Cardiac muscle cell (in vitro differentiated cells and primary cell): ENCODE measurements around the gene STAB2. TPM values are rescaled to one million over a fixed set of nuclear protein-coding genes. Genes with fewer than 3 reads are reported as not detected.
A peak's percentile ranks its signal among the peaks of the same experiment; 100 is the strongest.

Experiments
- DNase-seq, 2 donors: peaks; one replicate each; pipeline versions ENCODE4 v3.0.0 to v3.0.0-alpha.2; 2010 to 2017; ENCODE audit warnings: low read depth in 1 of 2, low spot score in 1 of 2
- H3K27ac ChIP-seq: fragments of 200-600 bp; sonication (generic); 2 replicates; pipeline ENCODE4 v1.5.1; 2016
- H3K27me3 ChIP-seq: fragments of 200-600 bp; sonication (generic); 2 replicates; pipeline ENCODE4 v1.6.0; 2016; ENCODE audit warnings: control low read depth
- H3K36me3 ChIP-seq: fragments of 200-600 bp; sonication (generic); 2 replicates; pipeline ENCODE4 v1.5.1; 2016; ENCODE audit warnings: control low read depth
- H3K4me1 ChIP-seq: fragments of 200-600 bp; sonication (generic); 2 replicates; pipeline ENCODE4 v1.8.1; 2017; ENCODE audit warnings: low read depth, mild to moderate bottlenecking, mixed run types
- H3K4me3 ChIP-seq: fragments of 200-600 bp; sonication (generic); 2 replicates; pipeline ENCODE4 v1.5.1; 2016; ENCODE audit warnings: mild to moderate bottlenecking
- H3K9me3 ChIP-seq: fragments of 200-600 bp; sonication (generic); 2 replicates; pipeline ENCODE4 v1.5.1; 2017; ENCODE audit warnings: low read depth, mild to moderate bottlenecking, control low read depth
- CTCF ChIP-seq: IDR thresholded peaks from 2 replicates; pipeline ENCODE4 v1.5.1; 2012; ENCODE audit warnings: low read depth, mild to moderate bottlenecking, low read length
- polyA plus RNA-seq: library from polyadenylated mRNA; unstranded; fragments of >200 nt; fragmentation: Nextera tagmentation; extraction: Ambion mirVana; gene quantifications from 2 replicates; pipeline ENCODE4 v1.2.1, GENCODE V29; 2016
- total RNA-seq: library from RNA; depleted of rRNA; stranded (reverse); fragments of >200 nt; gene quantifications from 2 replicates; pipeline ENCODE4 v1.2.3, GENCODE V29; 2016

The STAB2 gene
- total and polyA plus RNA-seq, 2 experiments from 2014 or later: 0.03 TPM; not detected in 1

- no peaks in the 10 kb centered on the region for H3K4me1 ChIP-seq
- no peak for TF ChIP-seq CTCF
- no peaks in the 10 kb centered on the region for H3K36me3 ChIP-seq
Measured at GRCh38 chr12:103547376-103547775, 39.7 kb upstream of the STAB2 start.

GRCh38 chr12:103547929-103548328 lies 39.1 kb upstream of the STAB2 start:
- DNase-seq: no peak
- Histone ChIP-seq H3K4me1 (no peaks in the 10 kb centered on the region), H3K27ac (no peak overlapping the region), H3K4me3 (no peak overlapping the region), H3K36me3 (no peaks in the 10 kb centered on the region), H3K27me3 (no peaks in the 10 kb centered on the region), H3K9me3 (no peaks in the 10 kb centered on the region)
- TF ChIP-seq CTCF: no peak

More at GRCh38 chr12:103547376-103547775, 39.7 kb upstream of the STAB2 start:
- no peak overlapping the region for H3K27ac ChIP-seq
- no peaks in the 10 kb centered on the region for H3K27me3 ChIP-seq
- H3K4me3 ChIP-seq: no peak overlapping the region
- no peaks in the 10 kb centered on the region for H3K9me3 ChIP-seq
- no peak for DNase-seq

GRCh38 chr12:103548622-103549601 lies 38.2 kb upstream of the STAB2 start:
- peak; percentile 87 for TF ChIP-seq CTCF
- Histone ChIP-seq H3K4me3 (no peak overlapping the region), H3K4me1 (no peaks in the 10 kb centered on the region), H3K9me3 (no peaks in the 10 kb centered on the region), H3K36me3 (no peaks in the 10 kb centered on the region), H3K27ac (no peak overlapping the region), H3K27me3 (no peaks in the 10 kb centered on the region)
- DNase-seq: peak; percentile 76 to 80

- Histone ChIP-seq H3K4me1 (no peaks in the 10 kb centered on the region), H3K4me3 (no peak overlapping the region), H3K36me3 (no peaks in the 10 kb centered on the region), H3K9me3 (no peaks in the 10 kb centered on the region), H3K27me3 (no peaks in the 10 kb centered on the region), H3K27ac (no peak overlapping the region)
- no peak for TF ChIP-seq CTCF
- DNase-seq: no peak
Measured at GRCh38 chr12:103556890-103557627, 30.0 kb upstream of the STAB2 start.

GRCh38 chr12:103557628-103558010 lies 29.5 kb upstream of the STAB2 start:
- Histone ChIP-seq H3K27me3 (no peaks in the 10 kb centered on the region), H3K27ac (no peak overlapping the region), H3K9me3 (no peaks in the 10 kb centered on the region), H3K4me1 (no peaks in the 10 kb centered on the region), H3K4me3 (no peak overlapping the region), H3K36me3 (no peaks in the 10 kb centered on the region)
- TF ChIP-seq CTCF: no peak
- DNase-seq: no peak
